Measurements from ENCODE around the gene HOXC6.
"Not testable (repeated sequence)": the region's sequence is repeated elsewhere in the genome, so short reads cannot be mapped to it uniquely, and the experiment has no call there.

The HOXC6 gene

GRCh38 chr12:54052438-54053002, 24.3 kb downstream of the HOXC6 start:
- in situ Hi-C loops (cut with HindIII; ENCODE audit: low sequenced_read_pairs): no loop called here

- in situ Hi-C loops (cut with HindIII; ENCODE audit: low sequenced_read_pairs): no loop called here
Observed at GRCh38 chr12:54053003-54053750, 24.9 kb downstream of the HOXC6 start.

GRCh38 chr12:54053751-54054741, 25.8 kb downstream of the HOXC6 start, which contains the start of gene HOXC4:
TSS of gene HOXC4 (plus strand) at chr12:54053835. CDS start at chr12:54053923, 88 bp downstream.
- in situ Hi-C loops (cut with HindIII; ENCODE audit: low sequenced_read_pairs): no loop called here

- in situ Hi-C loops (cut with HindIII; ENCODE audit: low sequenced_read_pairs): no loop called here
Observed at GRCh38 chr12:54054742-54055194, 26.5 kb downstream of the HOXC6 start.

- in situ Hi-C loops (cut with HindIII; ENCODE audit: low sequenced_read_pairs): no loop called here
Observed at GRCh38 chr12:54055552-54055951, 27.3 kb downstream of the HOXC6 start.

GRCh38 chr12:54056110-54056509, 27.9 kb downstream of the HOXC6 start:
- in situ Hi-C loops (cut with HindIII; ENCODE audit: low sequenced_read_pairs): no loop called here

- in situ Hi-C loops (cut with HindIII; ENCODE audit: low sequenced_read_pairs): no loop called here
Observed at GRCh38 chr12:54058128-54058768, 30.0 kb downstream of the HOXC6 start.

- in situ Hi-C loops (cut with HindIII; ENCODE audit: low sequenced_read_pairs): no loop called here
Observed at GRCh38 chr12:54059668-54060067, 31.4 kb downstream of the HOXC6 start.

- in situ Hi-C loops (cut with HindIII; ENCODE audit: low sequenced_read_pairs): no loop called here
Observed at GRCh38 chr12:54060174-54060974, 32.1 kb downstream of the HOXC6 start.

- in situ Hi-C loops (cut with HindIII; ENCODE audit: low sequenced_read_pairs): no loop called here
Observed at GRCh38 chr12:54060975-54061778, 32.9 kb downstream of the HOXC6 start.

- in situ Hi-C loops (cut with HindIII; ENCODE audit: low sequenced_read_pairs): no loop called here
Observed at GRCh38 chr12:54065677-54066076, 37.4 kb downstream of the HOXC6 start.

- in situ Hi-C loops (cut with HindIII; ENCODE audit: low sequenced_read_pairs): no loop called here
Observed at GRCh38 chr12:54066408-54066807, 38.2 kb downstream of the HOXC6 start.

- in situ Hi-C loops (cut with HindIII; ENCODE audit: low sequenced_read_pairs): no loop called here
Observed at GRCh38 chr12:54068418-54069070, 40.3 kb downstream of the HOXC6 start.

- in situ Hi-C loops (cut with HindIII; ENCODE audit: low sequenced_read_pairs): no loop called here
Observed at GRCh38 chr12:54071942-54072341, 43.7 kb downstream of the HOXC6 start.

- in situ Hi-C loops (cut with HindIII; ENCODE audit: low sequenced_read_pairs): no loop called here
Observed at GRCh38 chr12:54074308-54074707, 46.1 kb downstream of the HOXC6 start.

GRCh38 chr12:54075409-54075808, 47.2 kb downstream of the HOXC6 start:
- in situ Hi-C loops (cut with HindIII; ENCODE audit: low sequenced_read_pairs): no loop called here

- in situ Hi-C loops (cut with HindIII; ENCODE audit: low sequenced_read_pairs): no loop called here
Observed at GRCh38 chr12:54075974-54076373, 47.7 kb downstream of the HOXC6 start.

GRCh38 chr12:54077843-54078242, 49.6 kb downstream of the HOXC6 start:
- in situ Hi-C loops (cut with HindIII; ENCODE audit: low sequenced_read_pairs): not testable (repeated sequence)

GRCh38 chr12:54079115-54079514, 50.9 kb downstream of the HOXC6 start:
- in situ Hi-C loops (cut with HindIII; ENCODE audit: low sequenced_read_pairs): not testable (repeated sequence)
